HUDEP-2 (cell line): ENCODE data around the gene SGK1.

ENCODE experiments used
- DNase-seq, 76 experiments: peaks; one replicate each; lab custom pipeline; 2025; ENCODE audit not compliant: unreplicated experiment in 76 of 76; lab: John Stamatoyannopoulos, UW

Gene SGK1

GRCh38 chr6:134146268-134147033 lies 171.5 kb downstream of the SGK1 start:
- no peak for DNase-seq

GRCh38 chr6:134145786-134146185 lies 172.1 kb downstream of the SGK1 start:
- DNase-seq, result peak in 2 of 76 experiments; percentile 5 to 17

GRCh38 chr6:134138226-134138975 lies 179.5 kb downstream of the SGK1 start:
- DNase-seq, result no peak

GRCh38 chr6:134134654-134135053 lies 183.3 kb downstream of the SGK1 start:
- DNase-seq, result no peak

- no peak for DNase-seq
Observed at GRCh38 chr6:134132494-134133141, 185.3 kb downstream of the SGK1 start.

GRCh38 chr6:134131530-134132139 lies 186.3 kb downstream of the SGK1 start:
- DNase-seq, result no peak

- no peak for DNase-seq
Observed at GRCh38 chr6:134128146-134128545, 189.8 kb downstream of the SGK1 start.

- DNase-seq, result peak in 23 of 76 experiments; percentile 8 to 66 (median 36)
Observed at GRCh38 chr6:134123666-134124208, 194.2 kb downstream of the SGK1 start.

- DNase-seq, result no peak
Observed at GRCh38 chr6:134122775-134123174, 195.1 kb downstream of the SGK1 start.

GRCh38 chr6:134119486-134119885 lies 198.4 kb downstream of the SGK1 start:
- DNase-seq, result no peak
